ENCODE data around the gene TGFBR3L.

Gene TGFBR3L

GRCh38 chr19:7914598-7915045, at the start of gene TGFBR3L:
TGFBR3L (plus strand) TSS chr19:7914830.
- DNase-seq = no peak

- no peak for DNase-seq
These were observed 49.2 kb upstream of the TGFBR3L start for GRCh38 chr19:7865262-7865911.

DNA sequence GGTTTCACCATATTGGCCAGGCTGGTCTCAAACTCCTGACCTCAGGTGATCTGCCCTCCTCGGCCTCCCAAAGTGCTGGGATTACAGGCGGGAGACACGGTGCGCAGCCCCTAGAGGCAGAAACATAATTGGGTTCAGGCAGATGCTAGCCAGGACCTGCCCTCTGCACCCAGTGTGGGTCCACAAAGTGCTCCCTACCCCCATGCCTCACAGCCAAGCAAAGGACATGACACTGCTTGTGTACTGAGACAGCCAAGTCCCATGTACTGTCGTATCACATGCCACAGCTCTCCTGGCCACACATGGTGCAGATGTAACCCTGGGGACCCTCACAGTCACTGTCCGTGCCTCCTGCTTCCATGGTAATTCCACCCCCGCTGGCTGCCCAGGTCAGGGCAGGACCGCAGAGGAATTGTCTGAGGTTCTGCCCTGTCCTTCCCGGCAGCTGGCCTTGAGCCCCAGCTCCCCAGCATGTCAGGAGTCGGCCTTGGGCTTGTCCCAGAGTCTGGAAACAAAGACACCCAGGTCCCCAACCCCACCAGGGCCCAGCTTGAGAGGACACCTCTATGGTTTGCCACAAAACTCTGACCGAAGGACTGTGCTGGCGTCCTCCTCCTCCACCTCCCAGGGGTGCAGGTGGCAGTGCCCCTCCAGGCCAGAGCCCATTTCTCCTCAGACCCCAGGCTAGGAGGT, 48.1 kb upstream of the TGFBR3L start:
- no peak for DNase-seq

- DNase-seq = no peak
These were observed 47.4 kb upstream of the TGFBR3L start for GRCh38 chr19:7867092-7867844.

- DNase-seq = no peak
These were observed 46.3 kb upstream of the TGFBR3L start for GRCh38 chr19:7868326-7868670.

DNA sequence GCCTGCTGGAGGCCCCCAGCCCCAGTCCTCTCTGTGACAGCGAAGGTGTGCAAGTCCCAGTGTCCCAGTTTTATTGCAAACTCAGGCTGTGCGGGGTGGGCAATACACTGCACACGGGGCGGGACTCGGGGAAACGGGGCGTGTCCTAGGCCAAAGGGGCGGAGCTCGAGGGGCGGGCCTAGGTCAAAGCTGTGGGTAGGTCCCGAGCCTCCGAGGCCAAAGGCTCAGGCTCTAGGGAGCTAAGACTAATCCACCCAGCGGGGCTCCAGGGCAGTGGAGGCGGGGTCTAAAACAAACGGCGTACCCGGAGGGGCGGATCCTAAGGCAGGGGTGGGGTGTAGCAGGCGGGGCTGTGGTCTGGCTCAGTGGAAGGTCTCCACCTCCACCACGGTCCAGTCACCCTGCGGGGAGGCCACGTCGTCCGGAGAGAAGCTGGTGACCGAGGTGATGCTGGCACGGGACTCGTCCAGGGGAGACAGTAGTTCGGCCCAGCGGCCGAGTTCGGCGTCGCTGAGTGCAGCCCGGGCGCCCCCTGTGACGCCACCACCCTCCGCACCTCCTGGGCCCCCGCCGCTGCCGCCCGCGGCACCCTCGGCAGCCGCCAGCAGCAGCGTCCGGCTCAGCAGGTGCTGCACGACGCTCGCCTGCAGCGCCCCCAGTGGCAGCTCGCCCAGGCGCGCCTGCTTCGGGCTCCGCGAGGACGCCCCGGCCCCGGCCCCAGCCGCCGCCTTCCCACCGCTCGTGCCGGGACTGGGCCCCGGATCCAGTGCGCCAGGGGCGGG, 45.8 kb upstream of the TGFBR3L start:
- no peak for DNase-seq

- DNase-seq = no peak
These were observed 45.1 kb upstream of the TGFBR3L start for GRCh38 chr19:7869453-7869909.

- no peak for DNase-seq
These were observed 44.6 kb upstream of the TGFBR3L start for GRCh38 chr19:7869910-7870511.

- no peak for DNase-seq
These were observed 43.8 kb upstream of the TGFBR3L start for GRCh38 chr19:7870571-7871436.

DNA sequence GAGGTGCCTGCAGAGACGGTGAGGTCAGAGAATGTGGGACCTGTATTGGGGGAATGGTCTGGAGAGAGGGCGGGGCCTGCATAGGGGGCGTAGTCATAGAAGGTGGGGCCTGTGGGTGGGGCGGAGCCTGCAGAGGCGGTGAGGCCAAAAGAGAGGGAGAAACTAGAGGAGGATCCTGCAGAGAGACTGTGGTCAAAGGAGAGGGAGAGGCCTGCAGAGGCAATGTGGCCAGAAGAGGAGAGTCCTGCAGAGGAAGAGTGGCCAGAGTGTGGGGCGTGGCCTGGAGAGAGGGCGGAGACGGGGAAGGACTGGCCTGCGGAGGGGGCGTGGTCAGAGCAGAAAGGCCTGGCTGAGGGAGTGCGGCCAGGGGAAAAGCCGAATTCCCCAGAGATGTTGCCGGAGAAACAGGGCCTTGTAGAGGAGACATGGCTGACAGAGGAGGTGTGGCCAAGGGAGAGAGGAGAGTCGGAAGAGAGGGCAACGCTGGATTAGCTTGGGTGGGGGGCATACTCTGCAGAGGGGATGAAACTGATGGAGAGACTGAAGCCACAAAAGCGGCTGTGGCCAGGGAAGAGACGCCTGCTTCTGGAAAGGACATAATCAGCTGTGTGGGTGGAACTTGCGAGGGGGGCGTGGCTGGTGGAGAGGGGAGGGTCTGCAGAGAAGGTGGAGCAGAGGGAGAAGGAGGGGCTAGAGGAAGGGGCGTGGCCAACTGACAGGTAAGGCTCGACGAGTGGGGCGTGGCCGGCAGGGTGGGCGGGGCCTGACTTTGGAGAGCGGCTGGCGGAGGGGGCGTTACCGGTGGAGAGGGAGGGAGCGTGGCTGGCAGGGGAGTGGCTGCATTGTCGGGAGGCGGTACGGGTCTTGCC, 43.0 kb upstream of the TGFBR3L start:
- peak; percentile 28 for DNase-seq

DNA sequence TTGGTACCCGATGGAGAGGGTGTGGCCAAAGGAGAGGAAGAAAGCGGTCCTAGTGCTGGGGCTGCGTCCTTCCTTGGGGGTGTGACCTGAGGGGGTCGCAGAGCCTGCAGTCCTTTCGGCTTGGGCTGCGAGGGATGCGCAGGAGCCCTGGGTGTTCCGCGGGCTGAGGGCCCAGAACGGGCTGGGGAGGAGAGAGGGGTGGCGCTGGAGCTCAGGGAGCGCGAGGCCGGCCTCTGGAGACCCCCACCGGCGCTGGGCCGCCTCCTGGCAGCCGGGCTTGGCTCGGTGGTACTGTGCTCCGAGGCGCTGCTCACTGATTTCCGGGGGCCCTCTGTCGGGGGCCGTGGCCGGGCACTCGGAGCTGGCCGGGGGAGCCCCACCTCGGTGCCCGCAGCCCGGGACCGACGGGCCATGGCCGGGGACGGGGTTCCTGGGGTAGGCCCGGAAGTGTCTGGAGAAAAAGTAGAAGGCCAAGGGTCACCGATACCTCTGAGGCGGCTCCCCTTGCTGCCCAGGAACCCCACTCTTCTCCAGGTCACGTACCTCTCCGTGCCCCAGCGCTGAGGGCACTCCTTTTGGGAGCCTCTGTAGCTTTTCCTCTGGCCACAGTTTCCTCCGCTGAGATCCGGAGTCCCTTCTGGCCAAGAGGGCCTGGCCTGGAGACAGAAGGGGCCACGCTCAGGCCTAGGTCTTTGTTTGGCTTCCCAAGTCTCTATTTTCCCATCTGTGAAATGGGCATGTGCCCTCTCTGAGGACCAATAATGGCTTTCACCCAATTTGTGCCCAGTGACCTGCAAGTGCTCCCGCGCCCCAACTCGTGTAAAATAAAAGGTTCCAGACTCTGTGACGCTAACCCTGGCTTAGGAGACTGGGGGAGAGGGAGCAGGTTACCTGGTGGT, 42.1 kb upstream of the TGFBR3L start:
- no peak for DNase-seq

DNA sequence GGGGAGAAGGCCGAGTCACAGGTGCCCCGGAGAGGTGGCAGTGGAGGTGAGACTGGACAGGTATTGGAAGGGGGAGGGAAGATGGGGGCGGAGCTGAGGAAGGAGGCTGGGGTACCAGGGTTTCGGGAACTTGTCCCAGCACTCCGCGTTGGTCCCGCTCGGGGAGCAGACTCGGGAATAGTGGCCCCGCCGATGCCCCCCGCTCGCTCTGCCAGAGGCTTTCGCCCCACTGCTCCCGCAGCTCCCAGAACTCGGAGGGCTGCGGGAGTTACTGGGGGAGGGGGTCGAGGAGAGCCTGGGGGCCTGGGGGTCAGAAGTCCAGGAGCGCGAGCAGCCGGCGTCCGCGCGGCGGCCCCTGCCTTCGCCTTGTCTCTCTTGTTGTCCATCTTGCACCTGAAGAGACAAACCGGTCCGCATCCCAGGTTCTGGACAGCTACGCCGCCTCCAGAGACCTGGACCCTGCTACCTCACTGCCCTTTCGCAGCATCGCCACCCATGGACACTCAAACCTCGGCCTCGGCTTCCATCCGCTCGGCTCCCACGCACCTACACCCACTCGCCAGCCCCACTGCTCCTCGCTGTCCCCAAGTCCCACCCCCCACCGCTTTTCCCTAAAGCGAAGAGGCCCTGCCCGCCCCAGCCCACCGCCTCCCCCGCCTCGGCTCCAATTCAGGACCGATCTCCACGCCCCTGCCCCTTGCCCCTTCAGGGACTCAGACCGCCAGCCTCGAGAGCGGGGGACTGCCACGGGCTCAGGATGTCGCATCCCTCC, 41.1 kb upstream of the TGFBR3L start:
- peak; percentile 36 for DNase-seq

DNA sequence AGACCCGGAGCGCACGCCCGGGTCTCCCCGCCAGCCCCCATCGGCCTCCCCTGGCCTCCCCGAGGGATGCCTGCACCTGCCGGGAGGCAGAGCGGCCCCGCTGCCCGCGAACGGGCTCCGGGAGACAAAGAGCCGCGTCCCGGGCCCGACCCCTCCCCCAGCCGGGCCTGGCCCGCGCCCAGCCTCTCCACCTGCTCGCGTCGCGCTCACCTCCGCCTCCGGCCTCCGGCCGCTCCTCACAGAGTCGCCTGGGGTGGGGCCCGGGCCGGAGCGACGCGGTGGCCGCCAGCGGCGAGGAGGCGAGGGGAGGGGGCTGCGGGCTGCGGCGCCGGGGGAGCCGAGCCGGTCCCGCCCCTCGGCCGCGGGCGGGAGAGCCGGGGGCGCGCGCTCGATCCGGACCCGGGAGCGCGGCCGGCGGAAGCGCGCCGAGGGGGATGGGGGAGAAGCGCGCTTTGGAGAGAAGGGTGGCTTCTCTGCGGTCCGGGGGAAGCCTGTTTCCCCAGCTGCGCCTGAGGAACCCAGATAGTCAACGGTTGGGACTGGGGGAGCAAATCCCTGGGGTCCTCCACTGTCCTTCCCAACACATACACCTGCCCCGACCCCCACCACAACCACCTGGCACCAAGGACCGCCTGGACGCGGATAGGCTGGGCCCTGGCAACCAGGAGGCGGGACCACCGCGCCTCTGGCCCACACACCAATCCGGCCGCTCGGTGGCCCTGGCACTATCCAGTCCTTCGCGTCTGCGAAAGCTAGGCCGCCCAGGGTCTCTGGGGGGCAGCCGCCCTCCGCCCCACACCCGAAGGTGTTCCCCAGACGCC, 40.3 kb upstream of the TGFBR3L start, which contains the start of gene PRR36:
Gene PRR36 (minus strand): TSS at position 315 of the 821 bp plus-strand sequence. CDS start 701 bp downstream, outside the sequence.
- DNase-seq = peak; percentile 91

GRCh38 chr19:7874897-7875273, 39.7 kb upstream of the TGFBR3L start:
- no peak for DNase-seq

GRCh38 chr19:7877249-7877836, 37.3 kb upstream of the TGFBR3L start:
- no peak for DNase-seq

DNA sequence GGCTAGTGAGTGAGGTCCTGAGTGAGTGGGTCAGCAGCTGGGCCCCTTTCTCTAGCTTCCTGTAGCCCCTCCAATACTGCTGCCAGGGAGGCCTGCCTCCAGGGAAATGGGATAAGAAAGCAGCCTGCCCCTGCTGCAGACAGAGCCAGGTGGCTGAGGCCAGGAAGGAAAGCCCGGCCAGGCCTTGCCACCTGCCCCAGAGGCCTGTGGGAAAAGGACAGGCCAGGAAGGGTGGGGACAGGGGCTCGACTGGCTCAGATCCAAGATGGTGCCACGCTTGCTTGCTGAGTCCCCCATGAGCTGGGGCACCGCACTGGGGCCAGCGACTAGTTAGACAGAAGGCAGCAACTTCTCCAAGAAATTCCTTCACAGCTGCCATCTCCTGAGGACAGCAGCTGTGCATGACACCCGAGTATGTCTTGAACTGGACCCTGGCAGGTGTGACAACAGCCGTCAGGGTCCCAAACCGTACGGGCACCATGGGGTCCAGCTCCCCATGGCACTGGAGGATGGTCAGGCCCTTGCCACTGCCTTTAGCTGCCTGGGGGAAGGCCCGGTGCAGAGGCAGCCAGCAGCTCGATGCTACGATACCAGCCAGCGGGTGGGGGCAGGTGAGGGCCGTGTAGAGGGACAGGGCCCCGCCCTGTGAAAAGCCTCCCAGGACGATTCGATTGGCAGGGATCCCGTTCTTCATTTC, 35.4 kb upstream of the TGFBR3L start:
- no peak for DNase-seq

GRCh38 chr19:7879836-7880235, 34.8 kb upstream of the TGFBR3L start:
- DNase-seq = no peak

All from NCI-H510A (cell line).